GM18505 (cell line): ENCODE data around the gene ADAMTSL2.

ENCODE experiments used
- ATAC-seq: cut with Tn5 transposase; IDR thresholded peaks from one replicate; pipeline ENCODE4 v1.9.1; 2021; ENCODE audit not compliant: unreplicated experiment
- POLR2A ChIP-seq: IDR thresholded peaks from 4 replicates; pipeline ENCODE4 v1.6.1; 2011; ENCODE audit warnings: borderline replicate concordance; ENCODE audit not compliant: insufficient read depth, insufficient read length; ENCODE audit errors: extremely low read depth

Gene ADAMTSL2

GRCh38 chr9:133622555-133622954, 88.1 kb downstream of the ADAMTSL2 start:
- TF ChIP-seq POLR2A: no peak
- no peak for ATAC-seq
